GM13977 (cell line): Measurements from ENCODE around the gene GUCY2F.

Source experiments
- DNase-seq: peaks from one replicate; pipeline ENCODE4 v3.0.0; 2012; ENCODE audit warnings: low spot score
- in situ Hi-C: fragments of 300-500 bp; cut with MboI; formaldehyde crosslinking; loops from one replicate; pipeline ENCODE4 v1.12.0; 2022; ENCODE audit warnings: low sequenced_read_pairs, low pct_unique_long_range_greater_than_20kb, mixed read lengths, inconsistent platforms; ENCODE audit not compliant: unreplicated experiment
- TF ChIP-seq, protein P1 (sequence below): IDR thresholded peaks from 2 replicates; pipeline ENCODE4 v1.5.1; 2012; ENCODE audit warnings: mild to moderate bottlenecking, control low read depth; ENCODE audit not compliant: insufficient read depth; ENCODE audit errors: extremely low read depth, missing control alignments

GUCY2F gene

DNA sequence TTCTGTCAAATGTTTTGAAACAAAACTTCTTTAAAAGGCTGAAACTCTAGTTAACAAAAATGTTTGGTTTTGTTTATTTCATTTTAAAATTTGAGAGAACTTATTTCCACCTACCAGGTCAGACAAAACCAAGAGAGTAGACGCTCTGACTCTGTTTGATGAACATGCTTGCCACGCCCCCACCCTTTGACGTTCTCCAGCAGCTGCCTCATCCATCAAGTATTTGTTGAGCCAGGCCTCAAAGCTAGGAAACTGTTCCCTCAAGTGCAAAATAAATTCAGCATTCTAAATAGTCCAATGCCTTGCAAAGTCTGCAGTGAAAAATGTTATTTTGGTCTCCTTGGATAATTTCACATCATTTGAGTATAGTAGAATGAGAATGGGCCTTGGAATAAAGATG, 121.6 kb downstream of the GUCY2F start:
- DNase-seq: no peak
- TF ChIP-seq, protein P1, sequence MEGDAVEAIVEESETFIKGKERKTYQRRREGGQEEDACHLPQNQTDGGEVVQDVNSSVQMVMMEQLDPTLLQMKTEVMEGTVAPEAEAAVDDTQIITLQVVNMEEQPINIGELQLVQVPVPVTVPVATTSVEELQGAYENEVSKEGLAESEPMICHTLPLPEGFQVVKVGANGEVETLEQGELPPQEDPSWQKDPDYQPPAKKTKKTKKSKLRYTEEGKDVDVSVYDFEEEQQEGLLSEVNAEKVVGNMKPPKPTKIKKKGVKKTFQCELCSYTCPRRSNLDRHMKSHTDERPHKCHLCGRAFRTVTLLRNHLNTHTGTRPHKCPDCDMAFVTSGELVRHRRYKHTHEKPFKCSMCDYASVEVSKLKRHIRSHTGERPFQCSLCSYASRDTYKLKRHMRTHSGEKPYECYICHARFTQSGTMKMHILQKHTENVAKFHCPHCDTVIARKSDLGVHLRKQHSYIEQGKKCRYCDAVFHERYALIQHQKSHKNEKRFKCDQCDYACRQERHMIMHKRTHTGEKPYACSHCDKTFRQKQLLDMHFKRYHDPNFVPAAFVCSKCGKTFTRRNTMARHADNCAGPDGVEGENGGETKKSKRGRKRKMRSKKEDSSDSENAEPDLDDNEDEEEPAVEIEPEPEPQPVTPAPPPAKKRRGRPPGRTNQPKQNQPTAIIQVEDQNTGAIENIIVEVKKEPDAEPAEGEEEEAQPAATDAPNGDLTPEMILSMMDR: no peak
- in situ Hi-C loops: no loop called here

DNA sequence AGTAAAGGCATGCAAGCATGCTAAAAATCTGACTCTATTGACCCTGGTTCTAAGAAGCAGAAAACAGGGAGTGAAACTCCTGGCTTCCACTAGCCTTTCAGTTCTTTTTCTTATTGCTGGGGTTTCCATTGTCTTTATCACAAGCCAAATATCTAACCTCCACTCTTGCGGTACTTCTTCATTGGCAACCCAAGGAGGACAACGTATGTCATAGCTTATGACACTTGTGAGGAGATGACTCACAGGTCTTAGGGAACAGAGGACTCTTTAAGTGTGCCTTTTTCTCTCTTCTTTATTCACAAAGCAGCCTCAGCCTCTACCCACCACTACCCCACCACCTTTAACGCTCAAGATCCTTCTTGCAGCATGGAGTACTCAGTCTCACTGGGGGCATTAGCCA, 124.2 kb downstream of the GUCY2F start:
- in situ Hi-C loops: no loop called here
- TF ChIP-seq, protein P1: no peak
- DNase-seq: no peak

DNA sequence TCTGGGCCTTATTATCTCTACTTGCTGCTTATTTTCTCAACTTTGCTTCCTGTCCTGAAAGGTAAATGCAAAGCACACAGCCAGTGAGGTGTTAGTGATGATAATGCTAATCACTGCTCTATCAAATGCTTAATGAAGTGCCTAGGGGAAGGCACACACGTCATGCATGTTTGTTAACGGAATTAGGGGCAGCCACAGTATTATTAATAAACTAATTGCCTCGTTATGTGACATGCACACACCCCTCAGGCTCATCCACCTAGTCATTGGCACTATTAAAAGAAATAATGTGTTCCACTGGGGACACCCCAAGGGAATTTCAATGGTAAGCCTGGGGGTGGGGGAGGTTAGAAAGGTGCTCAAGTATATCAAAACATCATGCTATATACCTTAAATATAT, 125.2 kb downstream of the GUCY2F start:
- no peak for DNase-seq
- in situ Hi-C loops: no loop called here
- TF ChIP-seq, protein P1: no peak

DNA sequence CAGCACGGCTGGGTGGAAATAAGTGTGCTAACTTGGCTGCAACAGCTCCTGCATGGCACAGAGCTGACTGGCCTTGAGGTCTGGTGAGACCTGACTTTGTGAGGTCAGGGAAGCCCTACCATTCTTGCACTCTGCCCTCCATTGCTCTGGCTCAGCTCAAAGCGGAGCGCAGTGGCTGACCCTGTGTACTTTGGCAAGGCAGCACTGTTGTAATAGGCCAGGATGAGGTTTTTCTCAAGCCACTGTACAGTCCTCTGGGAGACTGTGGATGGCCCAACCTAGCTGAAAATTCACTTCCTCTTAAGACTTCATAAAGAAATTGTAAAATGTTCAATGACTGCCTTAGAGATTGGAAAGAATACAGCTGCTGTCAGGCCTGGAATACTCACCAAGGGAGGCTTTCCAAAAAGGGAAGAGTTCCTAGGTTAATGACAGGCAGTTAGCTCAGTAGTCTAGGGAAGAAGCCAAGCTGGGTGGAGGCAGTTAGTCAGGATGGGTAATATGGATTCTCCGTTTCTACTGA, 129.8 kb downstream of the GUCY2F start:
- in situ Hi-C loops: no loop called here
- no peak for DNase-seq
- TF ChIP-seq, protein P1: no peak

DNA sequence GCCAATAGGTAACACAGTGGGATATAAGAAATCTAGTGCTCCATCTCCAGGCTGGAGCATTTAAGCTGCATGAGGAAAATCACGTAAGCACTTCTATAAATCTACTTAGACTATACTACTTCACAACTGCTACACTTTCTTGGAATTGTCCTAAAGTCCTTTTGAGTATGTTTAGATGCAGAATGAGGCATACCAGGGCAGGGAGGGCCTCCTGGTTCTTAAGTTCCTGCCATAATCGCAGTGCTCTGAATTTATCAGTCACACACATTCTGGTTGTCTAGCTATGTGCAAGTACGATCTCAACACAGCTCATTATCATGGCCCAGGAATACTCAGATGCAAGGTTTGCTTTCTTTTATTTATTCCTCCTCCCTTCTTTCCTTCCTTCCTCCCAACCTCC, 130.3 kb downstream of the GUCY2F start:
- TF ChIP-seq, protein P1: no peak
- no peak for DNase-seq
- in situ Hi-C loops: no loop called here

DNA sequence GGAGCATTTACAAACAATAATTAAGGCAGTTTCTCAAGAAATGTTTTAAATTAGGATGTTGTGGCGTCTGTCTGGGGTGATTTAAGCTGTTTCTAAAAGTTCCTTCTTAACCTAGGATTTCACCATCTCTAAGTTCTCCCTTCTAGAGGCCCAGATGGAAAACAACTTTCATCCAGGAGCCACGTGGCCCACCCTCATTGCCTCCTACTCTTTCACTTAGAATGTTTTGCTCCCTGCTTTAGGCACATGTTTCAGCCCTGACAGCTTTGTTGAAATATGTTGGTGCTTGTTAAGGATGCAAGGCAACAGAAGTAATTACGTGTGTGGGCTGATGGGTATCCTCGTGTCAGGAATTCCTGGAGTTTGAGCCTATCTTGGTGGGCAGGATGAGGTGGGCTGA, 131.3 kb downstream of the GUCY2F start:
- TF ChIP-seq, protein P1: no peak
- in situ Hi-C loops: no loop called here
- DNase-seq: no peak

DNA sequence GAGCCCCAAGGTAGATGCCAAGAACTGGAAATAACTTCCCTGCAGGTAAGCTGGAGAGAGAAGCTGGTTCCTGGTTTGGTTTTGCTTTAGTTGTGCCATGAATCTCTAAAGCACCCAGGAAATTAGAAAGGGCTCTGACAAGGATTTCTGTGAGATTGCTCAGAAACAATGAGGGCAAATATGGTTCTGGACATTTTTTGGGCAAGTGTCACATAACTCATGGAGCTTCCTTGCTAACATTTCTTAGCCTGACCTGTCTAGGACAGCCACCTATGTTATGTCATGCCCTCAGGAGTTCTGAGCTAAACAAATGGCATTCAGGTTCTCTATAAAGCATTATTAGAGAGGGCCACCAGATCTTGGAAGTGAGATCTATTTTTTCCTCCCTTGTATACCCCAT, 131.8 kb downstream of the GUCY2F start:
- in situ Hi-C loops: no loop called here
- TF ChIP-seq, protein P1: no peak
- DNase-seq: no peak
